Measurements from ENCODE around the gene NFYB.

NFYB gene

GRCh38 chr12:104105461-104105860 is 32.5 kb downstream of the NFYB start:
- TF ChIP-seq, protein P1, sequence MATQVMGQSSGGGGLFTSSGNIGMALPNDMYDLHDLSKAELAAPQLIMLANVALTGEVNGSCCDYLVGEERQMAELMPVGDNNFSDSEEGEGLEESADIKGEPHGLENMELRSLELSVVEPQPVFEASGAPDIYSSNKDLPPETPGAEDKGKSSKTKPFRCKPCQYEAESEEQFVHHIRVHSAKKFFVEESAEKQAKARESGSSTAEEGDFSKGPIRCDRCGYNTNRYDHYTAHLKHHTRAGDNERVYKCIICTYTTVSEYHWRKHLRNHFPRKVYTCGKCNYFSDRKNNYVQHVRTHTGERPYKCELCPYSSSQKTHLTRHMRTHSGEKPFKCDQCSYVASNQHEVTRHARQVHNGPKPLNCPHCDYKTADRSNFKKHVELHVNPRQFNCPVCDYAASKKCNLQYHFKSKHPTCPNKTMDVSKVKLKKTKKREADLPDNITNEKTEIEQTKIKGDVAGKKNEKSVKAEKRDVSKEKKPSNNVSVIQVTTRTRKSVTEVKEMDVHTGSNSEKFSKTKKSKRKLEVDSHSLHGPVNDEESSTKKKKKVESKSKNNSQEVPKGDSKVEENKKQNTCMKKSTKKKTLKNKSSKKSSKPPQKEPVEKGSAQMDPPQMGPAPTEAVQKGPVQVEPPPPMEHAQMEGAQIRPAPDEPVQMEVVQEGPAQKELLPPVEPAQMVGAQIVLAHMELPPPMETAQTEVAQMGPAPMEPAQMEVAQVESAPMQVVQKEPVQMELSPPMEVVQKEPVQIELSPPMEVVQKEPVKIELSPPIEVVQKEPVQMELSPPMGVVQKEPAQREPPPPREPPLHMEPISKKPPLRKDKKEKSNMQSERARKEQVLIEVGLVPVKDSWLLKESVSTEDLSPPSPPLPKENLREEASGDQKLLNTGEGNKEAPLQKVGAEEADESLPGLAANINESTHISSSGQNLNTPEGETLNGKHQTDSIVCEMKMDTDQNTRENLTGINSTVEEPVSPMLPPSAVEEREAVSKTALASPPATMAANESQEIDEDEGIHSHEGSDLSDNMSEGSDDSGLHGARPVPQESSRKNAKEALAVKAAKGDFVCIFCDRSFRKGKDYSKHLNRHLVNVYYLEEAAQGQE (IDR thresholded peaks at IDR 0.05; ENCODE audit: insufficient read depth in 1 of 2, low read depth in 2 of 2, low read length in 2 of 2), result no peak
- no peak for TF ChIP-seq SIN3A (IDR thresholded peaks at IDR 0.05; ENCODE audit: borderline replicate concordance, insufficient read depth, low read length)
- TF ChIP-seq POLR2AphosphoS5 (IDR thresholded peaks at IDR 0.05; ENCODE audit: low read depth, low read length), result no peak
- TF ChIP-seq TAF1 (IDR thresholded peaks at IDR 0.05; ENCODE audit: borderline replicate concordance, insufficient read depth, low read length), result no peak
- TF ChIP-seq FOXP2 (optimal IDR thresholded peaks at IDR 0.05; ENCODE audit: borderline replicate concordance, extremely low read depth, extremely low read length, insufficient read depth), result no peak

DNA sequence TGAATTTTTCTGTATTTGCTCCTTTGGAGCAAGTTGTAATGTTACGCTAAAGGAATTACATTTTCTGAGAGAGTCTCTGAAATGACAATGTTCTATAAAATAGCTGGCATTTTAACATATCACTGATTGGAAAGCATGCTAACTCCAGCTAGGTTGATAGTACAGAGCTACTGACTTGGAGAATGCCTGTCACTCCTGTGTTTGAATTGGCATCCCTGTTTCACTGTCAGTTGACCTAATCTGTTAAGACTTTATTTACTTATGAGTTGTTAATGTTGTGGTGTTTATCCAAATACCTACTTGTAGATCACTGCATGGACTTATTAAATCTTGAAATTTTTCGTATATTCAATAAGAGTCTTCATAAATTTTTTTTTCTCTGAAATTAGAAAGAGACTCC is 40.1 kb downstream of the NFYB start:
- no peak for TF ChIP-seq TAF1 (IDR thresholded peaks at IDR 0.05; ENCODE audit: borderline replicate concordance, insufficient read depth, low read length)
- TF ChIP-seq FOXP2 (optimal IDR thresholded peaks at IDR 0.05; ENCODE audit: borderline replicate concordance, extremely low read depth, extremely low read length, insufficient read depth), result no peak
- TF ChIP-seq, protein P1 (IDR thresholded peaks at IDR 0.05; ENCODE audit: insufficient read depth in 1 of 2, low read depth in 2 of 2, low read length in 2 of 2), result no peak
- no peak for TF ChIP-seq SIN3A (IDR thresholded peaks at IDR 0.05; ENCODE audit: borderline replicate concordance, insufficient read depth, low read length)
- no peak for TF ChIP-seq POLR2AphosphoS5 (IDR thresholded peaks at IDR 0.05; ENCODE audit: low read depth, low read length)

DNA sequence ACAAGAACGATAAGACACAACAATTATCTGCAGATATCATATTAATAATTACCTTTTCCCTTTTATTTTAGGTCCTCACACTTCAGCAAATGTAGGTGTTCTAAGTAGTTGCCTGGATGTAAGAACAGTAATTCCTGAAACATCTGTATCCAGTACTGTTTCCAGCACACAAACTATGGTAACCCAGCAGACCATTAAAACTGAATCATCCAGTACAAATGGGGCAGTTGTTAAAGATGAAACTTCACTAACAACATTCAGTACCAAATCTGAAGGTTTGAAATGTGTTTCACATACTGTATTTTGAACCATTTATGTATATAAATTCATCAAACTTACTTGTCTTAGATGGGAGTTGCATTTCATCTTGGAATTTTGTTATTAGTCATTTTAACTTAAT is 42.7 kb downstream of the NFYB start:
- no peak for TF ChIP-seq FOXP2 (optimal IDR thresholded peaks at IDR 0.05; ENCODE audit: borderline replicate concordance, extremely low read depth, extremely low read length, insufficient read depth)
- no peak for TF ChIP-seq POLR2AphosphoS5 (IDR thresholded peaks at IDR 0.05; ENCODE audit: low read depth, low read length)
- TF ChIP-seq TAF1 (IDR thresholded peaks at IDR 0.05; ENCODE audit: borderline replicate concordance, insufficient read depth, low read length), result no peak
- TF ChIP-seq, protein P1 (IDR thresholded peaks at IDR 0.05; ENCODE audit: insufficient read depth in 1 of 2, low read depth in 2 of 2, low read length in 2 of 2), result no peak
- TF ChIP-seq SIN3A (IDR thresholded peaks at IDR 0.05; ENCODE audit: borderline replicate concordance, insufficient read depth, low read length), result no peak

GRCh38 chr12:104094284-104094683 is 43.7 kb downstream of the NFYB start:
- TF ChIP-seq FOXP2 (optimal IDR thresholded peaks at IDR 0.05; ENCODE audit: borderline replicate concordance, extremely low read depth, extremely low read length, insufficient read depth) (no peak), TAF1 (IDR thresholded peaks at IDR 0.05; ENCODE audit: borderline replicate concordance, insufficient read depth, low read length) (no peak), POLR2AphosphoS5 (IDR thresholded peaks at IDR 0.05; ENCODE audit: low read depth, low read length) (no peak), SIN3A (IDR thresholded peaks at IDR 0.05; ENCODE audit: borderline replicate concordance, insufficient read depth, low read length) (no peak)
- TF ChIP-seq, protein P1 (IDR thresholded peaks at IDR 0.05; ENCODE audit: insufficient read depth in 1 of 2, low read depth in 2 of 2, low read length in 2 of 2), result no peak

DNA sequence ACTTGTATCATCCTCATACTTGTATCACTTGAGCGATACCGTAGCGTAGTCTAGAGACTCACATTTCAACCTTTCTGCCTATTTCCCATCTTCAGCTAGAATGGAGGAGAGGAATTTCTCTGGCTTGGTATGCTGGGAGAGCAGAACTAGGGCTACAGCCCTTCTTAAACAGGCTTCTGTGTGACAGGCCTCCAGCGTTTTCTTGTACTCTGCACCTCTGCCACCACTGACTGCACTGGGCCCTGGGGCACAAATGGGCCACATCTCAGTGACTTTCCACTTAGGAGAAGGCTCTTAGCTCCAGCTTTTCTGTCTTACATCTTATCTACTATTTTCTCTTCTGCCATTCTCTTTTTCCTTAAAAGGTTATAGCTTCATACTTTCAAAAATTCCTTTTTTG is 46.9 kb downstream of the NFYB start:
- TF ChIP-seq FOXP2 (optimal IDR thresholded peaks at IDR 0.05; ENCODE audit: borderline replicate concordance, extremely low read depth, extremely low read length, insufficient read depth) (no peak), TAF1 (IDR thresholded peaks at IDR 0.05; ENCODE audit: borderline replicate concordance, insufficient read depth, low read length) (no peak), POLR2AphosphoS5 (IDR thresholded peaks at IDR 0.05; ENCODE audit: low read depth, low read length) (no peak), SIN3A (IDR thresholded peaks at IDR 0.05; ENCODE audit: borderline replicate concordance, insufficient read depth, low read length) (no peak)
- TF ChIP-seq, protein P1 (IDR thresholded peaks at IDR 0.05; ENCODE audit: insufficient read depth in 1 of 2, low read depth in 2 of 2, low read length in 2 of 2), result no peak

All from PFSK-1 (cell line).